CD4-positive, CD25-positive, alpha-beta regulatory T cell (primary cell): Measurements from ENCODE around the gene CFD. TPM values are rescaled to one million over a fixed set of nuclear protein-coding genes. Genes with fewer than 3 reads are reported as not detected.

ENCODE experiments used
- ATAC-seq, 2 donors: fragments of 150-1000 bp; cut with Tn5 transposase; one replicate each; pipeline ENCODE4 v1.10.0; 2021; ENCODE audit warnings: low read depth in 2 of 2, moderate number of reproducible peaks in 2 of 2, moderate library complexity in 1 of 2
- DNase-seq, 3 donors: peaks; one replicate each; pipeline versions ENCODE4 v3.0.0 to v3.0.0-alpha.2; 2012 to 2022; ENCODE audit warnings: mixed read lengths in 1 of 3
- H3K27ac ChIP-seq: one replicate; pipeline ENCODE4 v1.7.0; 2013; ENCODE audit warnings: mild to moderate bottlenecking, low read length; ENCODE audit not compliant: insufficient read depth, poor library complexity, severe bottlenecking
- H3K27me3 ChIP-seq: one replicate; pipeline ENCODE4 v1.7.0; 2013; ENCODE audit warnings: low read length; ENCODE audit not compliant: control insufficient read depth, insufficient read depth
- H3K36me3 ChIP-seq: one replicate; pipeline ENCODE4 v1.7.0; 2013; ENCODE audit warnings: mild to moderate bottlenecking, low read length, moderate library complexity; ENCODE audit not compliant: control insufficient read depth, insufficient read depth
- H3K4me1 ChIP-seq: 2 replicates; pipeline ENCODE4 v1.7.0; 2013; ENCODE audit warnings: mild to moderate bottlenecking, low read length; ENCODE audit not compliant: insufficient read depth, control insufficient read depth, poor library complexity, severe bottlenecking
- H3K4me3 ChIP-seq: one replicate; pipeline ENCODE4 v1.7.0; 2013; ENCODE audit warnings: low read depth, mild to moderate bottlenecking, low read length, moderate library complexity
- H3K9me3 ChIP-seq, 2 experiments: 1 replicate in 1 of 2; 2 replicates in 1 of 2; pipeline ENCODE4 v1.7.0; 2013; ENCODE audit warnings: low read length in 2 of 2, mild to moderate bottlenecking in 1 of 2, moderate library complexity in 1 of 2; ENCODE audit not compliant: control insufficient read depth in 2 of 2
- H3K27ac Mint-ChIP-seq, 3 donors: one replicate each; pipeline ENCODE4 v1.8.0; 2020 to 2022; ENCODE audit warnings: mild to moderate bottlenecking in 3 of 3, mixed read lengths in 3 of 3, moderate library complexity in 2 of 3
- H3K27me3 Mint-ChIP-seq: one replicate; pipeline ENCODE4 v1.8.0; 2022; ENCODE audit warnings: mild to moderate bottlenecking, mixed read lengths
- H3K36me3 Mint-ChIP-seq: one replicate; pipeline ENCODE4 v1.8.0; 2020; ENCODE audit warnings: mixed read lengths
- H3K4me1 Mint-ChIP-seq, 4 donors: one replicate each; pipeline ENCODE4 v1.8.0; 2020 to 2022; ENCODE audit warnings: mixed read lengths in 4 of 4, mild to moderate bottlenecking in 1 of 4
- H3K4me3 Mint-ChIP-seq, 4 donors: one replicate each; pipeline ENCODE4 v1.8.0; 2020 to 2022; ENCODE audit warnings: mild to moderate bottlenecking in 4 of 4, mixed read lengths in 4 of 4, moderate library complexity in 3 of 4
- H3K9me3 Mint-ChIP-seq, 7 donors: one replicate each; pipeline ENCODE4 v1.8.0; 2020 to 2022; ENCODE audit warnings: mixed read lengths in 7 of 7, mild to moderate bottlenecking in 3 of 7, moderate library complexity in 2 of 7
- polyA plus RNA-seq, 4 donors: library from polyadenylated mRNA; unstranded; fragments of 300-500 nt; fragmentation: Illumina TruSeq; gene quantifications; one replicate each; pipeline ENCODE4 v1.2.3, GENCODE V29; 2021
- total RNA-seq: library from RNA; stranded (reverse); gene quantifications from one replicate; pipeline ENCODE4 v1.2.3, GENCODE V29; 2022

The CFD gene
- total and polyA plus RNA-seq, 5 donors from 2014 or later = 1.9 to 6.4 (median 2.0) TPM

GRCh38 chr19:821231-821824 lies 38.1 kb upstream of the CFD start:
- Mint-ChIP-seq H3K36me3 (peaks cover 3% of the 10 kb centered on the region), H3K27me3 (peaks cover 21% of the 10 kb centered on the region), H3K4me3 (peak overlapping the region in 1 of 4 donors; percentile 43), H3K9me3 (peaks cover 0 to 2% (median 0%) of the 10 kb centered on the region in 7 donors), H3K4me1 (peaks cover 0 to 2% (median 0%) of the 10 kb centered on the region in 4 donors), H3K27ac (no peak overlapping the region)
- Histone ChIP-seq H3K4me3 (no peak overlapping the region), H3K9me3 (no peaks in the 10 kb centered on the region), H3K27me3 (peaks cover 5% of the 10 kb centered on the region), H3K36me3 (no peaks in the 10 kb centered on the region), H3K27ac (no peak overlapping the region), H3K4me1 (peaks cover 4% of the 10 kb centered on the region)
- ATAC-seq (no peak), DNase-seq (no peak)

GRCh38 chr19:821825-822503 lies 37.5 kb upstream of the CFD start, which contains the start of gene PLPPR3:
PLPPR3 (minus strand) TSS chr19:821955; CDS start chr19:821559, 396 bp downstream.
- Mint-ChIP-seq H3K36me3 (no peaks in the 10 kb centered on the region), H3K4me1 (no peaks in the 10 kb centered on the region), H3K27me3 (peaks cover 21% of the 10 kb centered on the region), H3K4me3 (peak within 1 kb of the TSS in 1 of 4 donors; percentile 43), H3K27ac (no peak within 1 kb of the TSS), H3K9me3 (no peaks in the 10 kb centered on the region)
- peaks cover 4% of the 10 kb centered on the region for H3K4me1 ChIP-seq
- no peaks in the 10 kb centered on the region for H3K36me3 ChIP-seq
- no peaks in the 10 kb centered on the region for H3K9me3 ChIP-seq
- peaks cover 5% of the 10 kb centered on the region for H3K27me3 ChIP-seq
- no peak for ATAC-seq
- H3K27ac ChIP-seq = no peak within 1 kb of the TSS
- DNase-seq = no peak
- H3K4me3 ChIP-seq = no peak within 1 kb of the TSS

- peaks cover 21% of the 10 kb centered on the region for H3K27me3 Mint-ChIP-seq
- peak overlapping the region in 1 of 4 donors; percentile 26 for H3K4me3 Mint-ChIP-seq
- no peaks in the 10 kb centered on the region for H3K9me3 Mint-ChIP-seq
- H3K27ac Mint-ChIP-seq = peak overlapping the region in 1 of 3 donors; percentile 14
- Histone ChIP-seq H3K36me3 (no peaks in the 10 kb centered on the region), H3K27me3 (peaks cover 5% of the 10 kb centered on the region), H3K9me3 (no peaks in the 10 kb centered on the region), H3K4me1 (peaks cover 4% of the 10 kb centered on the region), H3K4me3 (no peak overlapping the region), H3K27ac (no peak overlapping the region)
- H3K36me3 Mint-ChIP-seq = no peaks in the 10 kb centered on the region
- DNase-seq = no peak
- no peak for ATAC-seq
- H3K4me1 Mint-ChIP-seq = no peaks in the 10 kb centered on the region
Observed at GRCh38 chr19:823565-824121, 35.8 kb upstream of the CFD start.

- Mint-ChIP-seq H3K4me3 (no peak overlapping the region), H3K27me3 (peaks cover 21% of the 10 kb centered on the region), H3K4me1 (no peaks in the 10 kb centered on the region), H3K36me3 (no peaks in the 10 kb centered on the region), H3K27ac (no peak overlapping the region), H3K9me3 (no peaks in the 10 kb centered on the region)
- H3K27ac ChIP-seq = no peak overlapping the region
- H3K4me3 ChIP-seq = no peak overlapping the region
- ATAC-seq = no peak
- no peaks in the 10 kb centered on the region for H3K9me3 ChIP-seq
- no peaks in the 10 kb centered on the region for H3K36me3 ChIP-seq
- H3K27me3 ChIP-seq = peaks cover 5% of the 10 kb centered on the region
- DNase-seq = no peak
- H3K4me1 ChIP-seq = peaks cover 4% of the 10 kb centered on the region
Observed at GRCh38 chr19:824885-825284, 34.6 kb upstream of the CFD start.

- no peaks in the 10 kb centered on the region for H3K9me3 Mint-ChIP-seq
- peaks cover 14% of the 10 kb centered on the region for H3K27me3 Mint-ChIP-seq
- peak overlapping the region in 1 of 3 donors; percentile 60 for H3K27ac Mint-ChIP-seq
- Histone ChIP-seq H3K4me1 (peaks cover 4% of the 10 kb centered on the region), H3K9me3 (no peaks in the 10 kb centered on the region), H3K36me3 (no peaks in the 10 kb centered on the region), H3K4me3 (no peak overlapping the region), H3K27me3 (peaks cover 5% of the 10 kb centered on the region), H3K27ac (no peak overlapping the region)
- ATAC-seq (no peak), DNase-seq (no peak)
- H3K4me3 Mint-ChIP-seq = no peak overlapping the region
- H3K4me1 Mint-ChIP-seq = no peaks in the 10 kb centered on the region
- H3K36me3 Mint-ChIP-seq = no peaks in the 10 kb centered on the region
Observed at GRCh38 chr19:825897-826644, 33.4 kb upstream of the CFD start.

GRCh38 chr19:827314-827709 lies 32.2 kb upstream of the CFD start:
- DNase-seq = no peak
- H3K9me3 Mint-ChIP-seq = no peaks in the 10 kb centered on the region
- no peak overlapping the region for H3K27ac ChIP-seq
- H3K4me1 ChIP-seq = no peaks in the 10 kb centered on the region
- H3K27me3 ChIP-seq = peaks cover 5% of the 10 kb centered on the region
- H3K4me1 Mint-ChIP-seq = no peaks in the 10 kb centered on the region
- ATAC-seq = no peak
- H3K27me3 Mint-ChIP-seq = peaks cover 19% of the 10 kb centered on the region
- H3K4me3 ChIP-seq = no peak overlapping the region
- no peaks in the 10 kb centered on the region for H3K36me3 Mint-ChIP-seq
- no peaks in the 10 kb centered on the region for H3K36me3 ChIP-seq
- H3K27ac Mint-ChIP-seq = no peak overlapping the region
- no peaks in the 10 kb centered on the region for H3K9me3 ChIP-seq
- no peak overlapping the region for H3K4me3 Mint-ChIP-seq

- Histone ChIP-seq H3K4me3 (no peak within 1 kb of the TSS), H3K36me3 (no peaks in the 10 kb centered on the region), H3K4me1 (no peaks in the 10 kb centered on the region), H3K27me3 (peaks cover 5% of the 10 kb centered on the region), H3K27ac (no peak within 1 kb of the TSS), H3K9me3 (no peaks in the 10 kb centered on the region)
- Mint-ChIP-seq H3K27me3 (peaks cover 16% of the 10 kb centered on the region), H3K36me3 (no peaks in the 10 kb centered on the region), H3K4me1 (no peaks in the 10 kb centered on the region), H3K27ac (no peak within 1 kb of the TSS), H3K4me3 (no peak within 1 kb of the TSS), H3K9me3 (no peaks in the 10 kb centered on the region)
- ATAC-seq (no peak), DNase-seq (no peak)
Observed at GRCh38 chr19:827710-828321, 31.6 kb upstream of the CFD start, which contains the start of gene AZU1. AZU1 (plus strand) TSS chr19:827837; CDS start chr19:827847, 10 bp downstream.
